ENCODE results near the gene FBXO33. TPM values are rescaled to one million over a fixed set of nuclear protein-coding genes. Genes with fewer than 3 reads are reported as not detected.

FBXO33 gene
- total RNA-seq, 1 experiment from 2014 or later = 9.7 TPM

- H3K36me3 ChIP-seq (ENCODE audit: control insufficient read depth in 1 of 2, insufficient read depth in 2 of 2, low read length in 2 of 2) = no peaks in the 10 kb centered on the region
- no peak overlapping the region for H3K4me2 ChIP-seq (ENCODE audit: low read length)
- H3K27ac ChIP-seq (ENCODE audit: low read depth, low read length) = no peak overlapping the region
- ChIA-PET RAD21 (ENCODE audit: low non-redundant PET in 1 of 2, low total read pairs in 2 of 2, uncharacterized antibody in 2 of 2, unreplicated experiment in 2 of 2) (no interaction called here), POLR2A (interaction anchor here (1.4 kb wide), 1 partner anchor 160 kb away, joined by 3 read pairs; no protein-coding TSS in a partner anchor), CTCF (interaction anchor here (0.7 to 1.8 kb wide), 6 partner anchors 10 to 411 kb away, joined by 3 to 7 read pairs (median 3); no protein-coding TSS in a partner anchor)
- H3K79me2 ChIP-seq (ENCODE audit: insufficient read depth, low read length) = peaks cover 45% of the 10 kb centered on the region
- no peak overlapping the region for H3K9ac ChIP-seq (ENCODE audit: low read length)
- intact Hi-C loops (cut with micrococcal nuclease) = loop anchor here (1.0 kb wide), 1 partner anchor 319 kb away; no protein-coding TSS in a partner anchor
- ATAC-seq (no peak), DNase-seq (ENCODE audit: low read depth, low spot score) (no peak)
- no TSS peak for BruUV-seq (replicated peaks)
- H3K9me2 ChIP-seq (ENCODE audit: insufficient read depth) = no peaks in the 10 kb centered on the region
- no peaks in the 10 kb centered on the region for H3K27me3 ChIP-seq (ENCODE audit: insufficient read depth, low read length)
- no peaks in the 10 kb centered on the region for H4K20me1 ChIP-seq (ENCODE audit: insufficient read depth)
- H3K4me1 ChIP-seq (ENCODE audit: control insufficient read depth in 1 of 2, insufficient read depth in 2 of 2, low read length in 2 of 2) = peaks cover 8 to 14% of the 10 kb centered on the region in 2 experiments
- H2AFZ ChIP-seq (ENCODE audit: low read depth, low read length, poor library complexity, severe bottlenecking) = no peak overlapping the region
- TF ChIP-seq CTCF (IDR thresholded peaks at IDR 0.05 in 2 of 3, conservative IDR thresholded peaks at IDR 0.05 in 1 of 3; ENCODE audit: borderline replicate concordance in 1 of 3, insufficient read depth in 1 of 3, low read depth in 2 of 3, low read length in 2 of 3) (peak in 2 of 3 experiments; percentile 25 to 31; a peak in 3 of 6 replicates), POLR2A (IDR thresholded peaks at IDR 0.05; ENCODE audit: borderline replicate concordance, extremely low read depth, insufficient read depth, insufficient read length) (no peak), REST (IDR thresholded peaks at IDR 0.05; ENCODE audit: low read depth) (no peak), CBX3 (IDR thresholded peaks at IDR 0.05; ENCODE audit: low read depth) (no peak), SIN3A (IDR thresholded peaks at IDR 0.05; ENCODE audit: low read depth) (no peak), ZBTB33 (IDR thresholded peaks at IDR 0.05; ENCODE audit: extremely low read depth, insufficient replicate concordance, low read length) (no peak), MAX (IDR thresholded peaks at IDR 0.05) (no peak), EGR1 (IDR thresholded peaks at IDR 0.05; ENCODE audit: low read depth) (no peak), RAD21 (IDR thresholded peaks at IDR 0.05; ENCODE audit: low read depth) (peak; percentile 58)
- no peak overlapping the region for H3K4me3 ChIP-seq (replicated peaks in 1 of 2; ENCODE audit: low read depth in 1 of 2, low read length in 2 of 2)
- H3K9me3 ChIP-seq (ENCODE audit: control insufficient read depth in 1 of 2, insufficient read depth in 1 of 2, low read depth in 1 of 2, low read length in 2 of 2) = no peaks in the 10 kb centered on the region
Measured at GRCh38 chr14:39426605-39427004, 5.6 kb downstream of the FBXO33 start.

Measured in HCT116 (cell line).